HepG2 (cell line): ENCODE data around the gene DIP2C. TPM values are rescaled to one million over a fixed set of nuclear protein-coding genes. Genes with fewer than 3 reads are reported as not detected.

Source experiments
- ATAC-seq: fragments of 200-7000 bp; cut with Tn5 transposase; 3 replicates; pipeline ENCODE4 v1.9.1; 2020; ENCODE audit warnings: mild to moderate bottlenecking, moderate library complexity
- BruUV-seq: library from RNA; stranded (reverse); fragments of 400-500 nt; replicated peaks from 2 replicates; lab custom pipeline; 2021; lab: Mats Ljungman, UMichigan
- CTCF ChIA-PET: fragments of 300-600 bp; formaldehyde crosslinking; extraction: SDS; loops from one replicate; lab custom pipeline; 2021; ENCODE audit warnings: low total read pairs, inconsistent platforms, low intra/inter-chr PET ratio; lab: Yijun Ruan, JAX
- POLR2A ChIA-PET: fragments of 350-600 bp; sonication (Branson Sonifier 250); formaldehyde crosslinking; loops from one replicate; lab custom pipeline; 2020; ENCODE audit warnings: antibody characterized with exemption, inconsistent platforms; lab: Yijun Ruan, JAX
- DNase-seq: peaks from one replicate; pipeline ENCODE4 v3.0.0-alpha.2; 2015; ENCODE audit warnings: low spot score
- FAIRE-seq: peaks from 3 replicates; lab custom pipeline; 2011; peaks lifted over from hg19 to GRCh38; lab: Jason Lieb, UNC
- H2AFZ ChIP-seq: one replicate; pipeline ENCODE4 v1.6.1; 2011; ENCODE audit warnings: low read length, inconsistent platforms
- H3K27ac ChIP-seq: fragments of 300-600 bp; 3 replicates; pipeline ENCODE4 v1.8.0; 2011; ENCODE audit warnings: mixed run types, mild to moderate bottlenecking, mixed read lengths, low read length, inconsistent platforms; ENCODE audit not compliant: insufficient read depth; ENCODE audit errors: extremely low read length
- H3K27me3 ChIP-seq, 2 experiments: fragments of 200-600 bp in 1 of 2; 2 replicates in 1 of 2; 3 replicates in 1 of 2; pipeline versions ENCODE4 v1.6.0 to v1.8.0; 2011; ENCODE audit warnings: low read length in 2 of 2, mild to moderate bottlenecking in 2 of 2, moderate library complexity in 2 of 2, inconsistent platforms in 1 of 2; ENCODE audit not compliant: insufficient read depth in 2 of 2, control insufficient read depth in 1 of 2
- H3K36me3 ChIP-seq, 2 experiments: fragments of 200-600 bp in 1 of 2; replicated peaks in 1 of 2; 2 replicates in 1 of 2; 3 replicates in 1 of 2; pipeline versions ENCODE4 v1.5.1 to v1.8.0; 2011; ENCODE audit warnings: low read length in 2 of 2, inconsistent platforms in 1 of 2; ENCODE audit not compliant: insufficient read depth in 2 of 2, control insufficient read depth in 1 of 2
- H3K4me1 ChIP-seq: 2 replicates; pipeline ENCODE4 v1.5.1; 2012; ENCODE audit warnings: low read length, inconsistent platforms; ENCODE audit not compliant: insufficient read depth
- H3K4me2 ChIP-seq: 2 replicates; pipeline ENCODE4 v1.6.0; 2011; ENCODE audit warnings: low read depth, low read length, inconsistent platforms
- H3K4me3 ChIP-seq, 3 experiments: fragments of 200-600 bp in 1 of 3; sonication (generic), shearing (Covaris generic) in 1 of 3; replicated peaks in 1 of 3; 2 replicates each; pipeline ENCODE4 v1.5.1; 2011 to 2016; ENCODE audit warnings: low read length in 3 of 3, inconsistent platforms in 2 of 3, low read depth in 2 of 3, mild to moderate bottlenecking in 2 of 3, control low read depth in 1 of 3, mixed read lengths in 1 of 3; ENCODE audit not compliant: insufficient read depth in 1 of 3
- H3K79me2 ChIP-seq: one replicate; pipeline ENCODE4 v1.6.1; 2011; ENCODE audit warnings: low read length, inconsistent platforms; ENCODE audit not compliant: insufficient read depth
- H3K9ac ChIP-seq: 2 replicates; pipeline ENCODE4 v1.6.0; 2011; ENCODE audit warnings: mild to moderate bottlenecking, low read depth, low read length, inconsistent platforms; ENCODE audit not compliant: insufficient read depth
- H3K9me3 ChIP-seq: 2 replicates; pipeline ENCODE4 v1.5.1; 2012; ENCODE audit warnings: mild to moderate bottlenecking, low read length
- H4K20me1 ChIP-seq: 2 replicates; pipeline ENCODE4 v1.6.0; 2011; ENCODE audit warnings: inconsistent platforms, mild to moderate bottlenecking, low read length, moderate library complexity; ENCODE audit not compliant: insufficient read depth
- ATF5 ChIP-seq: sonication (generic); formaldehyde crosslinking; IDR thresholded peaks from 2 replicates; pipeline ENCODE4 v1.4.0; 2020; ENCODE audit warnings: mild to moderate bottlenecking, low read depth, missing genetic modification reagents
- BHLHE40 ChIP-seq: IDR thresholded peaks from 2 replicates; pipeline ENCODE4 v1.6.1; 2011; ENCODE audit warnings: low read length, improper control_type of control experiment
- HIC2 ChIP-seq: sonication (generic); formaldehyde crosslinking; IDR thresholded peaks from 2 replicates; pipeline ENCODE4 v1.9.0; 2022; ENCODE audit warnings: low read depth, missing genetic modification reagents
- MZF1 ChIP-seq: sonication (generic); formaldehyde crosslinking; IDR thresholded peaks from 2 replicates; pipeline ENCODE4 v1.8.1; 2023; ENCODE audit warnings: mild to moderate bottlenecking, missing genetic modification reagents, borderline replicate concordance
- PHF20 ChIP-seq: sonication (generic); formaldehyde crosslinking; IDR thresholded peaks from 2 replicates; pipeline ENCODE4 v1.5.0; 2020; ENCODE audit warnings: mild to moderate bottlenecking, missing genetic modification reagents
- ZMYM2 ChIP-seq: sonication (generic); formaldehyde crosslinking; IDR thresholded peaks from 2 replicates; pipeline ENCODE4 v1.8.0; 2022; ENCODE audit warnings: mild to moderate bottlenecking, missing genetic modification reagents
- ZNF18 ChIP-seq: sonication (generic); formaldehyde crosslinking; IDR thresholded peaks from 2 replicates; pipeline ENCODE4 v1.8.0; 2022; ENCODE audit warnings: mild to moderate bottlenecking, missing genetic modification reagents; ENCODE audit not compliant: insufficient replicate concordance
- ZNF569 ChIP-seq: sonication (generic); formaldehyde crosslinking; IDR thresholded peaks from 2 replicates; pipeline ENCODE4 v1.5.0; 2020; ENCODE audit warnings: mild to moderate bottlenecking, missing genetic modification reagents, moderate library complexity, borderline replicate concordance
- WGBS: methylation state at CpG from one replicate; pipeline ENCODE4 v1.1.6; 2017; ENCODE audit warnings: low lambda C conversion rate; 5-methylcytosine and 5-hydroxymethylcytosine counted together
- in situ Hi-C: cut with HindIII; loops from 2 replicates; pipeline ENCODE4 v1.10.0; 2017; ENCODE audit warnings: low pct_unique_long_range_greater_than_20kb; ENCODE audit not compliant: extremely low pct_ligation_motif_present
- intact Hi-C: fragments of 100-400 bp; cut with micrococcal nuclease; formaldehyde crosslinking; loops from one replicate; pipeline ENCODE4 v1.10.0; 2022; ENCODE audit not compliant: unreplicated experiment
- polyA plus RNA-seq, 8 experiments: library from polyadenylated mRNA; depleted of rRNA in 3 of 8; stranded (reverse) in 7 of 8; unstranded in 1 of 8; fragments of >200 nt; fragmentation: Illumina TruSeq in 4 of 8; extraction: Trizol in 4 of 8; gene quantifications; 2 replicates each; pipeline versions ENCODE4 v1.2.1 to v1.2.3, GENCODE V29; 2011 to 2016; ENCODE audit warnings: low read depth in 4 of 8, missing spikeins in 1 of 8, mixed read lengths in 1 of 8; ENCODE audit not compliant: insufficient read depth in 1 of 8
- total RNA-seq, 5 experiments: library from RNA; depleted of rRNA; stranded (reverse); fragments of >200 nt; fragmentation: Illumina TruSeq; extraction: Trizol; gene quantifications; 2 replicates each; pipeline ENCODE4 v1.2.3, GENCODE V29; 2016; ENCODE audit warnings: low read depth in 1 of 5

The DIP2C gene
- total and polyA plus RNA-seq, 2 of the 13 experiments (the other 11 are each of a cell fraction or from before 2014, with no cell fraction given) = 2.2 to 2.7 TPM

- H3K27ac ChIP-seq = no peak overlapping the region
- H3K4me2 ChIP-seq = no peak overlapping the region
- no peaks in the 10 kb centered on the region for H3K9me3 ChIP-seq
- DNase-seq (no peak), FAIRE-seq (no peak), ATAC-seq (no peak)
- WGBS = 88% methylated on average over 21 of the region's 25 CpGs
- H3K4me1 ChIP-seq = peaks cover 8% of the 10 kb centered on the region
- no peaks in the 10 kb centered on the region for H4K20me1 ChIP-seq
- H3K79me2 ChIP-seq = no peaks in the 10 kb centered on the region
- H3K27me3 ChIP-seq = no peaks in the 10 kb centered on the region
- in situ Hi-C loops = no loop called here
- no peak overlapping the region for H3K9ac ChIP-seq
- no peak overlapping the region for H2AFZ ChIP-seq
- ChIA-PET POLR2A (no interaction called here), CTCF (no interaction called here)
- no peaks in the 10 kb centered on the region for H3K36me3 ChIP-seq
- no TSS peak for BruUV-seq
- no peak overlapping the region for H3K4me3 ChIP-seq
- TF ChIP-seq ZNF569 (no peak), BHLHE40 (no peak)
- intact Hi-C loops = no loop called here
Measured at GRCh38 chr10:519716-520401, 169.6 kb downstream of the DIP2C start.

- Histone ChIP-seq H3K9me3 (no peaks in the 10 kb centered on the region), H3K4me3 (no peak overlapping the region), H2AFZ (no peak overlapping the region), H4K20me1 (no peaks in the 10 kb centered on the region; the same call in 1 of the 2 replicates), H3K79me2 (no peaks in the 10 kb centered on the region), H3K36me3 (no peaks in the 10 kb centered on the region), H3K4me1 (peaks cover 15% of the 10 kb centered on the region), H3K27ac (no peak overlapping the region), H3K9ac (no peak overlapping the region), H3K27me3 (no peaks in the 10 kb centered on the region), H3K4me2 (no peak overlapping the region)
- in situ Hi-C loops = no loop called here
- no peak for DNase-seq
- CTCF ChIA-PET = no interaction called here
- FAIRE-seq = no peak
- intact Hi-C loops = no loop called here
- POLR2A ChIA-PET = no interaction called here
- no peak for ATAC-seq
- 92% methylated on average over 11 of the region's 16 CpGs for WGBS
- no TSS peak for BruUV-seq
- TF ChIP-seq MZF1 (CRISPR knock-in tag) (no peak), ATF5 (CRISPR knock-in tag) (no peak), ZNF18 (CRISPR knock-in tag) (no peak), PHF20 (no peak), ZMYM2 (CRISPR knock-in tag) (no peak), HIC2 (CRISPR knock-in tag) (no peak)
Measured at GRCh38 chr10:519055-519715, 170.3 kb downstream of the DIP2C start.
